ENCODE measurements around the gene DHX57.
"Not testable (repeated sequence)": the region's sequence is repeated elsewhere in the genome, so short reads cannot be mapped to it uniquely, and the experiment has no call there.

DHX57 gene

DNA sequence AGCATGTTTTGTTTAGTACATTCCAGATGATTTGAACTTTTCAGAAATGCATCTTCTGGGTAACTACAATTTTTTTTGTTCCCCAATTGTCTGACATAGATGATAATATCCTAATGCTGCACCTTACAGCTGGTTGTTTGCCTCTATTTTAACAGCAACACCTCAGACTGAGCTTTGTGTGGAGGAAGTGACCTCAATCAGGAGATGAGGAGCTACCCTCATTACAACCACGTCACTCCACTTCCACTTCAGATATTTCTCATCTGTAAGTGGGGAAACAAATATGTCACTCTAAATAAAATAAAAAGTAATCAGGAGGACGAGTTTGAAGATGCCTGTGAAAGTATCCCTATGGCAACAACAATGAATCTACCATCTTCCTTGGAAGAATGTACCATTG lies 112.5 kb downstream of the DHX57 start:
- TF ChIP-seq, protein P1, sequence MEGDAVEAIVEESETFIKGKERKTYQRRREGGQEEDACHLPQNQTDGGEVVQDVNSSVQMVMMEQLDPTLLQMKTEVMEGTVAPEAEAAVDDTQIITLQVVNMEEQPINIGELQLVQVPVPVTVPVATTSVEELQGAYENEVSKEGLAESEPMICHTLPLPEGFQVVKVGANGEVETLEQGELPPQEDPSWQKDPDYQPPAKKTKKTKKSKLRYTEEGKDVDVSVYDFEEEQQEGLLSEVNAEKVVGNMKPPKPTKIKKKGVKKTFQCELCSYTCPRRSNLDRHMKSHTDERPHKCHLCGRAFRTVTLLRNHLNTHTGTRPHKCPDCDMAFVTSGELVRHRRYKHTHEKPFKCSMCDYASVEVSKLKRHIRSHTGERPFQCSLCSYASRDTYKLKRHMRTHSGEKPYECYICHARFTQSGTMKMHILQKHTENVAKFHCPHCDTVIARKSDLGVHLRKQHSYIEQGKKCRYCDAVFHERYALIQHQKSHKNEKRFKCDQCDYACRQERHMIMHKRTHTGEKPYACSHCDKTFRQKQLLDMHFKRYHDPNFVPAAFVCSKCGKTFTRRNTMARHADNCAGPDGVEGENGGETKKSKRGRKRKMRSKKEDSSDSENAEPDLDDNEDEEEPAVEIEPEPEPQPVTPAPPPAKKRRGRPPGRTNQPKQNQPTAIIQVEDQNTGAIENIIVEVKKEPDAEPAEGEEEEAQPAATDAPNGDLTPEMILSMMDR (IDR thresholded peaks at IDR 0.05; ENCODE audit: insufficient read depth, low read length), result no peak
- TF ChIP-seq POLR2AphosphoS5 (IDR thresholded peaks at IDR 0.05; ENCODE audit: low read depth) (no peak), GABPA (IDR thresholded peaks at IDR 0.05; ENCODE audit: low read depth) (no peak), SPI1 (IDR thresholded peaks at IDR 0.05; ENCODE audit: borderline replicate concordance, low read depth) (no peak)
- TF ChIP-seq, protein P2, sequence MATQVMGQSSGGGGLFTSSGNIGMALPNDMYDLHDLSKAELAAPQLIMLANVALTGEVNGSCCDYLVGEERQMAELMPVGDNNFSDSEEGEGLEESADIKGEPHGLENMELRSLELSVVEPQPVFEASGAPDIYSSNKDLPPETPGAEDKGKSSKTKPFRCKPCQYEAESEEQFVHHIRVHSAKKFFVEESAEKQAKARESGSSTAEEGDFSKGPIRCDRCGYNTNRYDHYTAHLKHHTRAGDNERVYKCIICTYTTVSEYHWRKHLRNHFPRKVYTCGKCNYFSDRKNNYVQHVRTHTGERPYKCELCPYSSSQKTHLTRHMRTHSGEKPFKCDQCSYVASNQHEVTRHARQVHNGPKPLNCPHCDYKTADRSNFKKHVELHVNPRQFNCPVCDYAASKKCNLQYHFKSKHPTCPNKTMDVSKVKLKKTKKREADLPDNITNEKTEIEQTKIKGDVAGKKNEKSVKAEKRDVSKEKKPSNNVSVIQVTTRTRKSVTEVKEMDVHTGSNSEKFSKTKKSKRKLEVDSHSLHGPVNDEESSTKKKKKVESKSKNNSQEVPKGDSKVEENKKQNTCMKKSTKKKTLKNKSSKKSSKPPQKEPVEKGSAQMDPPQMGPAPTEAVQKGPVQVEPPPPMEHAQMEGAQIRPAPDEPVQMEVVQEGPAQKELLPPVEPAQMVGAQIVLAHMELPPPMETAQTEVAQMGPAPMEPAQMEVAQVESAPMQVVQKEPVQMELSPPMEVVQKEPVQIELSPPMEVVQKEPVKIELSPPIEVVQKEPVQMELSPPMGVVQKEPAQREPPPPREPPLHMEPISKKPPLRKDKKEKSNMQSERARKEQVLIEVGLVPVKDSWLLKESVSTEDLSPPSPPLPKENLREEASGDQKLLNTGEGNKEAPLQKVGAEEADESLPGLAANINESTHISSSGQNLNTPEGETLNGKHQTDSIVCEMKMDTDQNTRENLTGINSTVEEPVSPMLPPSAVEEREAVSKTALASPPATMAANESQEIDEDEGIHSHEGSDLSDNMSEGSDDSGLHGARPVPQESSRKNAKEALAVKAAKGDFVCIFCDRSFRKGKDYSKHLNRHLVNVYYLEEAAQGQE (IDR thresholded peaks at IDR 0.05; ENCODE audit: insufficient replicate concordance, low read depth), result no peak
- no peak overlapping the region for H3K27ac ChIP-seq (replicated peaks)
- no peak overlapping the region for H3K4me3 ChIP-seq (replicated peaks; ENCODE audit: insufficient read depth, low read length)
- no peak for DNase-seq (ENCODE audit: low read depth in 1 of 2, low spot score in 1 of 2)
- H3K27me3 ChIP-seq (ENCODE audit: insufficient read depth, poor library complexity, severe bottlenecking), result no peaks in the 10 kb centered on the region

DNA sequence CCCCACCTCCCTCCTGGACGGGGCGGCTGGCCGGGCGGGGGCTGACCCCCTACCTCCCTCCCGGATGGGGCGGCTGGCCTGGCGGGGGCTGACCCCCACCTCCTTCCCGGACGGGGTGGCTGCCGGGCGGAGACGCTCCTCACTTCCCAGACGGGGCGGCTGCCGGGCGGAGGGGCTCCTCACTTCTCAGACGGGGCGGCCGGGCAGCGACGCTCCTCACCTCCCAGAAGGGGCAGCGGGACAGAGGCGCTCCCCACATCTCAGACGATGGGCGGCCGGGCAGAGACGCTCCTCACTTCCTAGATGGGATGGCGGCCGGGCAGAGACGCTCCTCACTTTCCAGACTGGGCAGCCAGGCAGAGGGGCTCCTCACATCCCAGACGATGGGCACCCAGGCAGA lies 119.8 kb downstream of the DHX57 start:
- not testable (repeated sequence) for H3K27ac ChIP-seq (replicated peaks); H3K4me3 ChIP-seq (replicated peaks; ENCODE audit: insufficient read depth, low read length); DNase-seq (ENCODE audit: low read depth in 1 of 2, low spot score in 1 of 2); H3K27me3 ChIP-seq (ENCODE audit: insufficient read depth, poor library complexity, severe bottlenecking)

DNA sequence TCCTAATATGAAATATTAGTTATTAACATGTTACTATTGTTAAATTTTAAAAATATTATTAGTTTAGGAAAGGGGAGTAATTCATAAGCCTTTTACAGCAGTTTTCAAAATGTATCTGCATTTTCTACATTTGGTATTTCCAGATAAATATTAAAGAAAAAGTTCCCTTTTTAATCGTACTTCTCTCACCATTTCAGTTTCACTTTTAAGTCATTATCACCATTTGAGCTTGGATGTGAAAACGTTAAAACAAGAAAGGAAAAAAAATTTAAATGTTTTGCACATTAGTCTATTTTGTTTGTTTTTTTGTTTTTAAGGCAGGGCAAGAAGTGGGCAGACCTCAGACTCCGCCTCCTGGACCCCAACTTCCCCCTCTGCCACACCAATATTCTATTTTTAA lies 121.2 kb downstream of the DHX57 start:
- no peak for DNase-seq (ENCODE audit: low read depth in 1 of 2, low spot score in 1 of 2)
- Histone ChIP-seq H3K27me3 (ENCODE audit: insufficient read depth, poor library complexity, severe bottlenecking) (no peaks in the 10 kb centered on the region), H3K4me3 (replicated peaks; ENCODE audit: insufficient read depth, low read length) (no peak overlapping the region), H3K27ac (replicated peaks) (peak overlapping the region; percentile 42)
- TF ChIP-seq, protein P2 (IDR thresholded peaks at IDR 0.05; ENCODE audit: insufficient replicate concordance, low read depth), result no peak
- TF ChIP-seq POLR2AphosphoS5 (IDR thresholded peaks at IDR 0.05; ENCODE audit: low read depth) (no peak), GABPA (IDR thresholded peaks at IDR 0.05; ENCODE audit: low read depth) (no peak), SPI1 (IDR thresholded peaks at IDR 0.05; ENCODE audit: borderline replicate concordance, low read depth) (no peak)

DNA sequence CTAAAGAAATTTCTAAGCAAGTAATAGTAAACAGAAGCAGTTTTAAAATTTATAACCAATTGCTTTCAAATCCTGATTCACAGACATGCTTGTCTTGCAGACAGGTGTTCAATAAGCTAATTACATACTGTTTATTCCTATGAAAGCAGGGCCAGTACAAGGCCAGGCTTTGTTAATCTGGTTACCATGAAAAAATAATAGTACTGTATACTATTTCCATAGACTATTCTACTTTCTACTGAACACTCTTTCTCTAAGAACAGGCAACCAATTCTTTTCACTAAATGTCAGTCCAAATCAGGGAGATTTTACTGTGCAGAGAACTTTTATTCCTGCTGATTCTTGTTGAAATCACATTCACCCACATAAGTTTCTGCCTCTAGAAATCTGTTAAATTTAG lies 121.7 kb downstream of the DHX57 start:
- no peak overlapping the region for H3K4me3 ChIP-seq (replicated peaks; ENCODE audit: insufficient read depth, low read length)
- H3K27me3 ChIP-seq (ENCODE audit: insufficient read depth, poor library complexity, severe bottlenecking), result no peaks in the 10 kb centered on the region
- no peak for TF ChIP-seq GABPA (IDR thresholded peaks at IDR 0.05; ENCODE audit: low read depth)
- no peak for TF ChIP-seq POLR2AphosphoS5 (IDR thresholded peaks at IDR 0.05; ENCODE audit: low read depth)
- TF ChIP-seq SPI1 (IDR thresholded peaks at IDR 0.05; ENCODE audit: borderline replicate concordance, low read depth), result no peak
- TF ChIP-seq, protein P2 (IDR thresholded peaks at IDR 0.05; ENCODE audit: insufficient replicate concordance, low read depth), result no peak
- TF ChIP-seq, protein P1 (IDR thresholded peaks at IDR 0.05; ENCODE audit: insufficient read depth, low read length), result no peak
- no peak for DNase-seq (ENCODE audit: low read depth in 1 of 2, low spot score in 1 of 2)
- peak overlapping the region; percentile 42 for H3K27ac ChIP-seq (replicated peaks)

Measured in HL-60 (cell line).